GM23338 (cell line): ENCODE results near the gene PXDN.

ENCODE experiments used
- CREB1 ChIP-seq: fragments of 250-450 bp; sonication (Bioruptor Pico); IDR thresholded peaks from 2 replicates; pipeline ENCODE4 v1.5.0; 2020; ENCODE audit warnings: low read depth, mild to moderate bottlenecking, moderate library complexity
- ETS1 ChIP-seq: IDR thresholded peaks from 2 replicates; pipeline ENCODE4 v1.6.1; 2016; ENCODE audit warnings: antibody characterized with exemption
- EZH2 ChIP-seq: fragments of 200-600 bp; sonication (generic); IDR thresholded peaks from one replicate; pipeline ENCODE4 v1.8.0; 2017; ENCODE audit warnings: antibody characterized with exemption, mild to moderate bottlenecking, low read depth; ENCODE audit not compliant: unreplicated experiment
- EZH2phosphoT487 ChIP-seq: fragments of 200-600 bp; sonication (generic); IDR thresholded peaks from one replicate; pipeline ENCODE4 v1.8.1; 2018; ENCODE audit warnings: antibody characterized with exemption; ENCODE audit not compliant: unreplicated experiment
- JUNB ChIP-seq: IDR thresholded peaks from one replicate; pipeline ENCODE4 v1.6.1; 2016; ENCODE audit warnings: antibody characterized with exemption; ENCODE audit not compliant: unreplicated experiment
- NANOG ChIP-seq: IDR thresholded peaks from 2 replicates; pipeline ENCODE4 v1.6.1; 2016; ENCODE audit warnings: antibody characterized with exemption, borderline replicate concordance
- POLR2AphosphoS5 ChIP-seq: IDR thresholded peaks from 2 replicates; pipeline ENCODE4 v1.6.1; 2016; ENCODE audit warnings: antibody characterized with exemption, low read depth
- REST ChIP-seq: IDR thresholded peaks from one replicate; pipeline ENCODE4 v1.6.1; 2018; ENCODE audit warnings: antibody characterized with exemption; ENCODE audit not compliant: unreplicated experiment
- STAT1 ChIP-seq: IDR thresholded peaks from one replicate; pipeline ENCODE4 v1.6.1; 2016; ENCODE audit warnings: antibody characterized with exemption; ENCODE audit not compliant: unreplicated experiment
- ZNF114 ChIP-seq: fragments of 250-450 bp; sonication (Bioruptor Pico); IDR thresholded peaks from 2 replicates; pipeline ENCODE4 v1.5.0; 2020; ENCODE audit warnings: mild to moderate bottlenecking, moderate library complexity
- ZNF331 ChIP-seq: fragments of 250-450 bp; sonication (Bioruptor Pico); IDR thresholded peaks from 2 replicates; pipeline ENCODE4 v1.5.0; 2020; ENCODE audit warnings: low read depth, mild to moderate bottlenecking, moderate library complexity
- TF ChIP-seq, protein P1 (sequence below), 2 experiments: fragments of 200-600 bp in 1 of 2; sonication (generic) in 1 of 2; conservative IDR thresholded peaks; 2 replicates each; pipeline versions ENCODE4 v1.5.1 to v1.6.1; 2016 to 2017; ENCODE audit warnings: antibody characterized with exemption in 2 of 2, low read depth in 2 of 2, mild to moderate bottlenecking in 2 of 2, moderate library complexity in 1 of 2
- TF ChIP-seq, protein P2 (sequence below): fragments of 250-450 bp; sonication (Bioruptor Pico); IDR thresholded peaks from 2 replicates; pipeline ENCODE4 v1.5.0; 2020; ENCODE audit warnings: mild to moderate bottlenecking, moderate library complexity

GRCh38 chr2:1609485-1610095 lies 134.7 kb downstream of the PXDN start:
- TF ChIP-seq, protein P1, sequence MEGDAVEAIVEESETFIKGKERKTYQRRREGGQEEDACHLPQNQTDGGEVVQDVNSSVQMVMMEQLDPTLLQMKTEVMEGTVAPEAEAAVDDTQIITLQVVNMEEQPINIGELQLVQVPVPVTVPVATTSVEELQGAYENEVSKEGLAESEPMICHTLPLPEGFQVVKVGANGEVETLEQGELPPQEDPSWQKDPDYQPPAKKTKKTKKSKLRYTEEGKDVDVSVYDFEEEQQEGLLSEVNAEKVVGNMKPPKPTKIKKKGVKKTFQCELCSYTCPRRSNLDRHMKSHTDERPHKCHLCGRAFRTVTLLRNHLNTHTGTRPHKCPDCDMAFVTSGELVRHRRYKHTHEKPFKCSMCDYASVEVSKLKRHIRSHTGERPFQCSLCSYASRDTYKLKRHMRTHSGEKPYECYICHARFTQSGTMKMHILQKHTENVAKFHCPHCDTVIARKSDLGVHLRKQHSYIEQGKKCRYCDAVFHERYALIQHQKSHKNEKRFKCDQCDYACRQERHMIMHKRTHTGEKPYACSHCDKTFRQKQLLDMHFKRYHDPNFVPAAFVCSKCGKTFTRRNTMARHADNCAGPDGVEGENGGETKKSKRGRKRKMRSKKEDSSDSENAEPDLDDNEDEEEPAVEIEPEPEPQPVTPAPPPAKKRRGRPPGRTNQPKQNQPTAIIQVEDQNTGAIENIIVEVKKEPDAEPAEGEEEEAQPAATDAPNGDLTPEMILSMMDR (conservative IDR thresholded peaks at IDR 0.05; ENCODE audit: low read depth in 2 of 2), result no peak
- TF ChIP-seq POLR2AphosphoS5, result no peak
- TF ChIP-seq ZNF331 (CRISPR knock-in tag), result no peak
- no peak for TF ChIP-seq CREB1 (CRISPR knock-in tag)
- TF ChIP-seq EZH2phosphoT487, result no peak
- no peak for TF ChIP-seq EZH2
- no peak for TF ChIP-seq ZNF114 (CRISPR knock-in tag)
- TF ChIP-seq REST, result no peak
- no peak for TF ChIP-seq ETS1
- no peak for TF ChIP-seq JUNB
- TF ChIP-seq, protein P2, sequence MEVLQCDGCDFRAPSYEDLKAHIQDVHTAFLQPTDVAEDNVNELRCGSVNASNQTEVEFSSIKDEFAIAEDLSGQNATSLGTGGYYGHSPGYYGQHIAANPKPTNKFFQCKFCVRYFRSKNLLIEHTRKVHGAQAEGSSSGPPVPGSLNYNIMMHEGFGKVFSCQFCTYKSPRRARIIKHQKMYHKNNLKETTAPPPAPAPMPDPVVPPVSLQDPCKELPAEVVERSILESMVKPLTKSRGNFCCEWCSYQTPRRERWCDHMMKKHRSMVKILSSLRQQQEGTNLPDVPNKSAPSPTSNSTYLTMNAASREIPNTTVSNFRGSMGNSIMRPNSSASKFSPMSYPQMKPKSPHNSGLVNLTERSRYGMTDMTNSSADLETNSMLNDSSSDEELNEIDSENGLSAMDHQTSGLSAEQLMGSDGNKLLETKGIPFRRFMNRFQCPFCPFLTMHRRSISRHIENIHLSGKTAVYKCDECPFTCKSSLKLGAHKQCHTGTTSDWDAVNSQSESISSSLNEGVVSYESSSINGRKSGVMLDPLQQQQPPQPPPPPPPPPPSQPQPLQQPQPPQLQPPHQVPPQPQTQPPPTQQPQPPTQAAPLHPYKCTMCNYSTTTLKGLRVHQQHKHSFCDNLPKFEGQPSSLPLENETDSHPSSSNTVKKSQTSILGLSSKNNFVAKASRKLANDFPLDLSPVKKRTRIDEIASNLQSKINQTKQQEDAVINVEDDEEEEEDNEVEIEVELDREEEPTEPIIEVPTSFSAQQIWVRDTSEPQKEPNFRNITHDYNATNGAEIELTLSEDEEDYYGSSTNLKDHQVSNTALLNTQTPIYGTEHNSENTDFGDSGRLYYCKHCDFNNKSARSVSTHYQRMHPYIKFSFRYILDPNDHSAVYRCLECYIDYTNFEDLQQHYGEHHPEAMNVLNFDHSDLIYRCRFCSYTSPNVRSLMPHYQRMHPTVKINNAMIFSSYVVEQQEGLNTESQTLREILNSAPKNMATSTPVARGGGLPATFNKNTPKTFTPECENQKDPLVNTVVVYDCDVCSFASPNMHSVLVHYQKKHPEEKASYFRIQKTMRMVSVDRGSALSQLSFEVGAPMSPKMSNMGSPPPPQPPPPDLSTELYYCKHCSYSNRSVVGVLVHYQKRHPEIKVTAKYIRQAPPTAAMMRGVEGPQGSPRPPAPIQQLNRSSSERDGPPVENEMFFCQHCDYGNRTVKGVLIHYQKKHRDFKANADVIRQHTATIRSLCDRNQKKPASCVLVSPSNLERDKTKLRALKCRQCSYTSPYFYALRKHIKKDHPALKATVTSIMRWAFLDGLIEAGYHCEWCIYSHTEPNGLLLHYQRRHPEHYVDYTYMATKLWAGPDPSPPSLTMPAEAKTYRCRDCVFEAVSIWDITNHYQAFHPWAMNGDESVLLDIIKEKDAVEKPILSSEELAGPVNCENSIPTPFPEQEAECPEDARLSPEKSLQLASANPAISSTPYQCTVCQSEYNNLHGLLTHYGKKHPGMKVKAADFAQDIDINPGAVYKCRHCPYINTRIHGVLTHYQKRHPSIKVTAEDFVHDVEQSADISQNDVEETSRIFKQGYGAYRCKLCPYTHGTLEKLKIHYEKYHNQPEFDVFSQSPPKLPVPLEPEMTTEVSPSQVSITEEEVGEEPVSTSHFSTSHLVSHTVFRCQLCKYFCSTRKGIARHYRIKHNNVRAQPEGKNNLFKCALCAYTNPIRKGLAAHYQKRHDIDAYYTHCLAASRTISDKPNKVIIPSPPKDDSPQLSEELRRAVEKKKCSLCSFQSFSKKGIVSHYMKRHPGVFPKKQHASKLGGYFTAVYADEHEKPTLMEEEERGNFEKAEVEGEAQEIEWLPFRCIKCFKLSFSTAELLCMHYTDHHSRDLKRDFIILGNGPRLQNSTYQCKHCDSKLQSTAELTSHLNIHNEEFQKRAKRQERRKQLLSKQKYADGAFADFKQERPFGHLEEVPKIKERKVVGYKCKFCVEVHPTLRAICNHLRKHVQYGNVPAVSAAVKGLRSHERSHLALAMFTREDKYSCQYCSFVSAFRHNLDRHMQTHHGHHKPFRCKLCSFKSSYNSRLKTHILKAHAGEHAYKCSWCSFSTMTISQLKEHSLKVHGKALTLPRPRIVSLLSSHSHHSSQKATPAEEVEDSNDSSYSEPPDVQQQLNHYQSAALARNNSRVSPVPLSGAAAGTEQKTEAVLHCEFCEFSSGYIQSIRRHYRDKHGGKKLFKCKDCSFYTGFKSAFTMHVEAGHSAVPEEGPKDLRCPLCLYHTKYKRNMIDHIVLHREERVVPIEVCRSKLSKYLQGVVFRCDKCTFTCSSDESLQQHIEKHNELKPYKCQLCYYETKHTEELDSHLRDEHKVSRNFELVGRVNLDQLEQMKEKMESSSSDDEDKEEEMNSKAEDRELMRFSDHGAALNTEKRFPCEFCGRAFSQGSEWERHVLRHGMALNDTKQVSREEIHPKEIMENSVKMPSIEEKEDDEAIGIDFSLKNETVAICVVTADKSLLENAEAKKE, result no peak
- no peak for TF ChIP-seq NANOG
- TF ChIP-seq STAT1, result no peak
